ENCODE measurements around the gene HMGN1.
"Not testable (repeated sequence)": the region's sequence is repeated elsewhere in the genome, so short reads cannot be mapped to it uniquely, and the experiment has no call there.

Gene HMGN1

GRCh38 chr21:39369896-39370288, 21.0 kb upstream of the HMGN1 start:
- H3K4me3 ChIP-seq (ENCODE audit: control insufficient read depth in 1 of 7, extremely low read depth in 1 of 7, insufficient read depth in 4 of 7, low read depth in 2 of 7, low read length in 6 of 7); H3K36me3 ChIP-seq (ENCODE audit: control insufficient read depth in 4 of 4, insufficient read depth in 4 of 4, low read length in 3 of 4); H3K9me3 ChIP-seq (ENCODE audit: control extremely low read depth in 1 of 5, control insufficient read depth in 4 of 5, insufficient read depth in 2 of 5, low read depth in 1 of 5, low read length in 4 of 5); H3K27me3 ChIP-seq (replicated peaks in 2 of 5; ENCODE audit: control insufficient read depth in 4 of 5, insufficient read depth in 5 of 5, low read length in 4 of 5): not testable (repeated sequence)
- ChIA-PET CTCF (interaction anchor here (0.9 to 2.2 kb wide), 3 partner anchors 16 to 94 kb away, joined by 3 to 8 read pairs (median 7); no protein-coding TSS in a partner anchor), POLR2A (interaction anchor here (0.6 to 0.9 kb wide), 2 partner anchors 10 to 55 kb away, joined by 3 read pairs; a partner anchor contains a TSS)
- H3K27ac ChIP-seq (ENCODE audit: insufficient read depth in 1 of 2, low read depth in 1 of 2, low read length in 2 of 2, poor library complexity in 1 of 2, severe bottlenecking in 2 of 2) = peak overlapping the region in 1 of 2 experiments; percentile 19
- H3K4me1 ChIP-seq (ENCODE audit: control extremely low read depth in 1 of 4, control insufficient read depth in 4 of 4, insufficient read depth in 4 of 4, low read length in 3 of 4) = peaks cover 3 to 28% (median 13%) of the 10 kb centered on the region in 4 experiments
- DNase-seq = peak in 2 of 3 donors; percentile 34 to 38
- WGBS (ENCODE audit: insufficient coverage) = 89% methylated on average over 4 of the region's 7 CpGs

GRCh38 chr21:39367783-39368182, 18.9 kb upstream of the HMGN1 start:
- ChIA-PET POLR2A (no interaction called here), CTCF (interaction anchor here (1.1 kb wide), 1 partner anchor 17 kb away, joined by 3 read pairs; no protein-coding TSS in a partner anchor)
- no CpG with 5 or more reads among the region's 2 CpGs for WGBS (ENCODE audit: insufficient coverage)
- H3K4me1 ChIP-seq (ENCODE audit: control extremely low read depth in 1 of 4, control insufficient read depth in 4 of 4, insufficient read depth in 4 of 4, low read length in 3 of 4) = peaks cover 10 to 31% (median 24%) of the 10 kb centered on the region in 4 experiments
- no peak overlapping the region for H3K4me3 ChIP-seq (ENCODE audit: control insufficient read depth in 1 of 7, extremely low read depth in 1 of 7, insufficient read depth in 4 of 7, low read depth in 2 of 7, low read length in 6 of 7)
- H3K36me3 ChIP-seq (ENCODE audit: control insufficient read depth in 4 of 4, insufficient read depth in 4 of 4, low read length in 3 of 4) = no peaks in the 10 kb centered on the region
- no peaks in the 10 kb centered on the region for H3K9me3 ChIP-seq (ENCODE audit: control extremely low read depth in 1 of 5, control insufficient read depth in 4 of 5, insufficient read depth in 2 of 5, low read depth in 1 of 5, low read length in 4 of 5)
- no peaks in the 10 kb centered on the region for H3K27me3 ChIP-seq (replicated peaks in 2 of 5; ENCODE audit: control insufficient read depth in 4 of 5, insufficient read depth in 5 of 5, low read length in 4 of 5)
- no peak overlapping the region for H3K27ac ChIP-seq (ENCODE audit: insufficient read depth in 1 of 2, low read depth in 1 of 2, low read length in 2 of 2, poor library complexity in 1 of 2, severe bottlenecking in 2 of 2)
- no peak for DNase-seq

- Histone ChIP-seq H3K27ac (ENCODE audit: insufficient read depth in 1 of 2, low read depth in 1 of 2, low read length in 2 of 2, poor library complexity in 1 of 2, severe bottlenecking in 2 of 2) (no peak overlapping the region), H3K36me3 (ENCODE audit: control insufficient read depth in 4 of 4, insufficient read depth in 4 of 4, low read length in 3 of 4) (no peaks in the 10 kb centered on the region), H3K9me3 (ENCODE audit: control extremely low read depth in 1 of 5, control insufficient read depth in 4 of 5, insufficient read depth in 2 of 5, low read depth in 1 of 5, low read length in 4 of 5) (no peaks in the 10 kb centered on the region), H3K4me1 (ENCODE audit: control extremely low read depth in 1 of 4, control insufficient read depth in 4 of 4, insufficient read depth in 4 of 4, low read length in 3 of 4) (peaks cover 13 to 40% (median 33%) of the 10 kb centered on the region in 4 experiments), H3K27me3 (replicated peaks in 2 of 5; ENCODE audit: control insufficient read depth in 4 of 5, insufficient read depth in 5 of 5, low read length in 4 of 5) (no peaks in the 10 kb centered on the region), H3K4me3 (ENCODE audit: control insufficient read depth in 1 of 7, extremely low read depth in 1 of 7, insufficient read depth in 4 of 7, low read depth in 2 of 7, low read length in 6 of 7) (no peak overlapping the region)
- no peak for DNase-seq
- WGBS (ENCODE audit: insufficient coverage) = no CpG with 5 or more reads among the region's 4 CpGs
- CTCF ChIA-PET = no interaction called here
- POLR2A ChIA-PET = no interaction called here
Observed at GRCh38 chr21:39366563-39366962, 17.7 kb upstream of the HMGN1 start.

- no CpG with 5 or more reads among the region's 4 CpGs for WGBS (ENCODE audit: insufficient coverage)
- Histone ChIP-seq H3K27me3 (replicated peaks in 2 of 5; ENCODE audit: control insufficient read depth in 4 of 5, insufficient read depth in 5 of 5, low read length in 4 of 5) (no peaks in the 10 kb centered on the region), H3K27ac (ENCODE audit: insufficient read depth in 1 of 2, low read depth in 1 of 2, low read length in 2 of 2, poor library complexity in 1 of 2, severe bottlenecking in 2 of 2) (no peak overlapping the region), H3K4me3 (ENCODE audit: control insufficient read depth in 1 of 7, extremely low read depth in 1 of 7, insufficient read depth in 4 of 7, low read depth in 2 of 7, low read length in 6 of 7) (no peak overlapping the region), H3K9me3 (ENCODE audit: control extremely low read depth in 1 of 5, control insufficient read depth in 4 of 5, insufficient read depth in 2 of 5, low read depth in 1 of 5, low read length in 4 of 5) (no peaks in the 10 kb centered on the region), H3K4me1 (ENCODE audit: control extremely low read depth in 1 of 4, control insufficient read depth in 4 of 4, insufficient read depth in 4 of 4, low read length in 3 of 4) (peaks cover 10 to 30% (median 21%) of the 10 kb centered on the region in 4 experiments), H3K36me3 (ENCODE audit: control insufficient read depth in 4 of 4, insufficient read depth in 4 of 4, low read length in 3 of 4) (no peaks in the 10 kb centered on the region)
- CTCF ChIA-PET = no interaction called here
- POLR2A ChIA-PET = no interaction called here
- DNase-seq = no peak
Observed at GRCh38 chr21:39364949-39365348, 16.1 kb upstream of the HMGN1 start.

- ChIA-PET CTCF (interaction anchor here (0.8 to 2.9 kb wide), 9 partner anchors 9 to 77 kb away, joined by 3 to 11 read pairs (median 6); partner anchors contain the start of gene BRWD1), POLR2A (interaction anchor here (0.7 to 1.4 kb wide), 3 partner anchors 14 to 16 kb away, joined by 3 to 4 read pairs (median 3); partner anchors contain the start of gene HMGN1)
- DNase-seq = peak; percentile 80 to 92 (median 85)
- Histone ChIP-seq H3K27me3 (replicated peaks in 2 of 5; ENCODE audit: control insufficient read depth in 4 of 5, insufficient read depth in 5 of 5, low read length in 4 of 5) (no peaks in the 10 kb centered on the region), H3K36me3 (ENCODE audit: control insufficient read depth in 4 of 4, insufficient read depth in 4 of 4, low read length in 3 of 4) (no peaks in the 10 kb centered on the region), H3K4me1 (ENCODE audit: control extremely low read depth in 1 of 4, control insufficient read depth in 4 of 4, insufficient read depth in 4 of 4, low read length in 3 of 4) (peaks cover 10 to 26% (median 19%) of the 10 kb centered on the region in 4 experiments), H3K4me3 (ENCODE audit: control insufficient read depth in 1 of 7, extremely low read depth in 1 of 7, insufficient read depth in 4 of 7, low read depth in 2 of 7, low read length in 6 of 7) (peak overlapping the region in 1 of 7 experiments; percentile 23), H3K27ac (ENCODE audit: insufficient read depth in 1 of 2, low read depth in 1 of 2, low read length in 2 of 2, poor library complexity in 1 of 2, severe bottlenecking in 2 of 2) (peak overlapping the region in 1 of 2 experiments; percentile 52), H3K9me3 (ENCODE audit: control extremely low read depth in 1 of 5, control insufficient read depth in 4 of 5, insufficient read depth in 2 of 5, low read depth in 1 of 5, low read length in 4 of 5) (no peaks in the 10 kb centered on the region)
- WGBS (ENCODE audit: insufficient coverage) = no CpG with 5 or more reads among the region's 6 CpGs
Observed at GRCh38 chr21:39363607-39364555, 15.0 kb upstream of the HMGN1 start.

GRCh38 chr21:39362733-39363132, 13.8 kb upstream of the HMGN1 start:
- Histone ChIP-seq H3K27me3 (replicated peaks in 2 of 5; ENCODE audit: control insufficient read depth in 4 of 5, insufficient read depth in 5 of 5, low read length in 4 of 5) (no peaks in the 10 kb centered on the region), H3K27ac (ENCODE audit: insufficient read depth in 1 of 2, low read depth in 1 of 2, low read length in 2 of 2, poor library complexity in 1 of 2, severe bottlenecking in 2 of 2) (no peak overlapping the region), H3K36me3 (ENCODE audit: control insufficient read depth in 4 of 4, insufficient read depth in 4 of 4, low read length in 3 of 4) (no peaks in the 10 kb centered on the region), H3K4me1 (ENCODE audit: control extremely low read depth in 1 of 4, control insufficient read depth in 4 of 4, insufficient read depth in 4 of 4, low read length in 3 of 4) (peaks cover 10 to 26% (median 19%) of the 10 kb centered on the region in 4 experiments), H3K9me3 (ENCODE audit: control extremely low read depth in 1 of 5, control insufficient read depth in 4 of 5, insufficient read depth in 2 of 5, low read depth in 1 of 5, low read length in 4 of 5) (no peaks in the 10 kb centered on the region), H3K4me3 (ENCODE audit: control insufficient read depth in 1 of 7, extremely low read depth in 1 of 7, insufficient read depth in 4 of 7, low read depth in 2 of 7, low read length in 6 of 7) (no peak overlapping the region)
- 100% methylated on average over 1 of the region's 3 CpGs for WGBS (ENCODE audit: insufficient coverage)
- ChIA-PET CTCF (interaction anchor here (0.7 to 2.9 kb wide), 7 partner anchors 11 to 78 kb away, joined by 3 to 11 read pairs (median 5); no protein-coding TSS in a partner anchor), POLR2A (interaction anchor here (0.7 to 0.9 kb wide), 2 partner anchors 23 to 136 kb away, joined by 3 read pairs; no protein-coding TSS in a partner anchor)
- no peak for DNase-seq

Data from common myeloid progenitor, CD34-positive (primary cell).